Spleen (tissue), 7 donors: ENCODE results near the gene ATP10B.

Experiments
- CTCF ChIP-seq, 11 experiments: fragments of 200-600 bp in 7 of 11; fragments of 450-650 bp in 4 of 11; sonication (generic) in 4 of 11; IDR thresholded peaks in 8 of 11; conservative IDR thresholded peaks in 3 of 11; 1 replicate in 7 of 11; 2 replicates in 4 of 11; pipeline versions ENCODE4 v1.4.0 to v1.8.0; 2016 to 2021; ENCODE audit warnings: antibody characterized with exemption in 11 of 11, inconsistent platforms in 4 of 11, mild to moderate bottlenecking in 1 of 11
- POLR2A ChIP-seq, 3 donors: fragments of 450-650 bp; IDR thresholded peaks; one replicate each; pipeline ENCODE4 v1.5.1; 2017; ENCODE audit warnings: antibody characterized with exemption in 3 of 3, mild to moderate bottlenecking in 1 of 3
- POLR2AphosphoS5 ChIP-seq, 3 donors: sonication (generic); formaldehyde crosslinking; IDR thresholded peaks; one replicate each; pipeline ENCODE4 v1.5.1; 2017; ENCODE audit warnings: antibody characterized with exemption in 3 of 3
- donor health status: DM: no; HTN: no; CAD: no; lungs with moderate emphysema.
- donor health status: DM: no; HTN: no; CAD: no.
- donor health status: DM: no; HTN: no; CAD: no.

GRCh38 chr5:160701403-160701802 is 150.6 kb downstream of the ATP10B start:
- TF ChIP-seq POLR2AphosphoS5 (IDR thresholded peaks at IDR 0.05) (no peak), CTCF (IDR thresholded peaks at IDR 0.05 in 8 of 11, conservative IDR thresholded peaks at IDR 0.05 in 3 of 11) (no peak), POLR2A (IDR thresholded peaks at IDR 0.05) (no peak)
